Neural cell (in vitro differentiated cells): ENCODE results near the gene C2orf68. TPM values are rescaled to one million over a fixed set of nuclear protein-coding genes. Genes with fewer than 3 reads are reported as not detected.

Experiments
- H2AFZ ChIP-seq: fragments of 200-600, 300-800 bp; sonication (generic), shearing (Covaris generic); 2 replicates; pipeline ENCODE4 v1.6.0; 2014; ENCODE audit warnings: low read depth, mild to moderate bottlenecking, antibody characterized with exemption, low read length, moderate library complexity
- H3F3A ChIP-seq: fragments of 200-600 bp; shearing (Covaris generic); 2 replicates; pipeline ENCODE4 v1.6.1; 2016; ENCODE audit warnings: mild to moderate bottlenecking, moderate library complexity, mixed read lengths, antibody characterized with exemption, low read length; ENCODE audit not compliant: insufficient read depth, poor library complexity, severe bottlenecking
- H3K27ac ChIP-seq: fragments of 200-600, 300-800 bp; sonication (generic), shearing (Covaris generic); 2 replicates; pipeline ENCODE4 v1.5.1; 2014; ENCODE audit warnings: mild to moderate bottlenecking, low read length, moderate library complexity
- H3K27me3 ChIP-seq: fragments of 300-800, 200-600 bp; sonication (generic), shearing (Covaris generic); 2 replicates; pipeline ENCODE4 v1.6.0; 2014; ENCODE audit warnings: mild to moderate bottlenecking, low read depth, low read length, moderate library complexity; ENCODE audit not compliant: insufficient read depth
- H3K36me3 ChIP-seq: fragments of 300-800, 200-600 bp; sonication (generic), shearing (Covaris generic); 2 replicates; pipeline ENCODE4 v1.5.1; 2014; ENCODE audit warnings: mild to moderate bottlenecking, antibody characterized with exemption, low read length, moderate library complexity; ENCODE audit not compliant: insufficient read depth
- H3K4me2 ChIP-seq: fragments of 300-800, 200-600 bp; sonication (generic), shearing (Covaris generic); 2 replicates; pipeline ENCODE4 v1.6.0; 2014; ENCODE audit warnings: mild to moderate bottlenecking, low read length
- H3K4me3 ChIP-seq: fragments of 300-800, 200-600 bp; sonication (generic), shearing (Covaris generic); 2 replicates; pipeline ENCODE4 v1.5.1; 2014; ENCODE audit warnings: mild to moderate bottlenecking, low read length, moderate library complexity
- H3K79me2 ChIP-seq: fragments of 200-600 bp; shearing (Covaris generic); replicated peaks from 2 replicates; pipeline ENCODE4 v1.6.0; 2014; ENCODE audit warnings: mild to moderate bottlenecking, low read length, moderate library complexity; ENCODE audit not compliant: insufficient read depth
- H3K9ac ChIP-seq: fragments of 300-800, 200-600 bp; sonication (generic), shearing (Covaris generic); 2 replicates; pipeline ENCODE4 v1.6.1; 2016; ENCODE audit warnings: mild to moderate bottlenecking, low read length, mixed read lengths
- H3K9me2 ChIP-seq: fragments of 200-600 bp; shearing (Covaris generic); 2 replicates; pipeline ENCODE4 v1.6.1; 2016; ENCODE audit warnings: mild to moderate bottlenecking, low read length, mixed read lengths; ENCODE audit not compliant: insufficient read depth
- H3K9me3 ChIP-seq: fragments of 200-600, 300-800 bp; sonication (generic), shearing (Covaris generic); 2 replicates; pipeline ENCODE4 v1.6.1; 2016; ENCODE audit warnings: mild to moderate bottlenecking, mixed run types, low read length, moderate library complexity, mixed read lengths
- H4K20me1 ChIP-seq: fragments of 200-600 bp; shearing (Covaris generic); 2 replicates; pipeline ENCODE4 v1.6.1; 2016; ENCODE audit warnings: mild to moderate bottlenecking, mixed run types; ENCODE audit not compliant: insufficient read depth
- CTCF ChIP-seq: fragments of 450-650 bp; IDR thresholded peaks from 2 replicates; pipeline ENCODE4 v1.5.1; 2014; ENCODE audit warnings: antibody characterized with exemption, mild to moderate bottlenecking, moderate library complexity; ENCODE audit not compliant: poor library complexity, severe bottlenecking
- EP300 ChIP-seq: fragments of 450-650 bp; conservative IDR thresholded peaks from 2 replicates; pipeline ENCODE4 v1.6.1; 2014; ENCODE audit warnings: antibody characterized with exemption, mild to moderate bottlenecking, moderate library complexity; ENCODE audit not compliant: poor library complexity, severe bottlenecking
- EZH2 ChIP-seq: fragments of 200-600, 300-800 bp; shearing (Covaris generic), sonication (generic); IDR thresholded peaks from 2 replicates; pipeline ENCODE4 v1.6.1; 2014; ENCODE audit warnings: antibody characterized with exemption, low read length, borderline replicate concordance, mild to moderate bottlenecking; ENCODE audit not compliant: insufficient read depth, poor library complexity, severe bottlenecking
- MXI1 ChIP-seq: fragments of 450-650 bp; conservative IDR thresholded peaks from 2 replicates; pipeline ENCODE4 v1.6.1; 2014; ENCODE audit warnings: antibody characterized with exemption, mild to moderate bottlenecking; ENCODE audit not compliant: poor library complexity, severe bottlenecking
- POLR2AphosphoS5 ChIP-seq: IDR thresholded peaks from 2 replicates; pipeline ENCODE4 v1.6.1; 2012
- RAD21 ChIP-seq: fragments of 450-650 bp; conservative IDR thresholded peaks from 2 replicates; pipeline ENCODE4 v1.6.1; 2014; ENCODE audit warnings: antibody characterized with exemption, mild to moderate bottlenecking, moderate library complexity
- REST ChIP-seq: IDR thresholded peaks from 2 replicates; pipeline ENCODE4 v1.6.1; 2012; ENCODE audit warnings: borderline replicate concordance
- SMC3 ChIP-seq: fragments of 450-650 bp; conservative IDR thresholded peaks from 2 replicates; pipeline ENCODE4 v1.6.1; 2014; ENCODE audit warnings: antibody characterized with exemption, mild to moderate bottlenecking, moderate library complexity; ENCODE audit not compliant: poor library complexity
- TAF1 ChIP-seq: IDR thresholded peaks from 2 replicates; pipeline ENCODE4 v1.6.1; 2012; ENCODE audit warnings: low read depth
- polyA plus RNA-seq: library from polyadenylated mRNA; depleted of rRNA; stranded (reverse); fragments of >200 nt; gene quantifications from 2 replicates; pipeline ENCODE4 v1.2.3, GENCODE V29; 2014

C2orf68 gene
- polyA plus RNA-seq, 1 donor from 2014 or later, result 28.0 TPM

GRCh38 chr2:85596486-85597143 is 15.3 kb downstream of the C2orf68 start:
- Histone ChIP-seq H3K36me3 (no peaks in the 10 kb centered on the region), H3K4me2 (peak overlapping the region; percentile 47), H3K4me3 (peak overlapping the region; percentile 85), H3K9me2 (no peaks in the 10 kb centered on the region), H3K79me2 (peaks cover 11% of the 10 kb centered on the region), H3K27ac (no peak overlapping the region), H3K27me3 (no peaks in the 10 kb centered on the region), H3K9me3 (no peaks in the 10 kb centered on the region), H2AFZ (no peak overlapping the region), H4K20me1 (no peaks in the 10 kb centered on the region), H3F3A (no peaks in the 10 kb centered on the region), H3K9ac (peak overlapping the region; percentile 89)
- TF ChIP-seq RAD21 (no peak), REST (no peak), MXI1 (no peak), POLR2AphosphoS5 (no peak), TAF1 (no peak), CTCF (no peak), EP300 (no peak), EZH2 (no peak), SMC3 (no peak)

GRCh38 chr2:85596026-85596333 is 15.9 kb downstream of the C2orf68 start:
- Histone ChIP-seq H3K4me3 (peak overlapping the region; percentile 85), H3K4me2 (peak overlapping the region; percentile 47), H3K36me3 (no peaks in the 10 kb centered on the region), H3K9ac (peak overlapping the region; percentile 89), H3K27me3 (no peaks in the 10 kb centered on the region), H3K79me2 (peaks cover 11% of the 10 kb centered on the region), H3K9me2 (no peaks in the 10 kb centered on the region), H3K9me3 (no peaks in the 10 kb centered on the region), H3F3A (no peaks in the 10 kb centered on the region), H2AFZ (peak overlapping the region; percentile 80), H4K20me1 (no peaks in the 10 kb centered on the region), H3K27ac (peak overlapping the region; percentile 83)
- TF ChIP-seq CTCF (no peak), MXI1 (peak; percentile 31), SMC3 (no peak), POLR2AphosphoS5 (no peak), EP300 (no peak), TAF1 (no peak), REST (no peak), RAD21 (no peak)
